H9 (cell line): Measurements from ENCODE around the gene ARAP1. TPM values are rescaled to one million over a fixed set of nuclear protein-coding genes. Genes with fewer than 3 reads are reported as not detected.
A peak's percentile ranks its signal among the peaks of the same experiment; 100 is the strongest.

Experiments used
- DNase-seq: peaks from one replicate; pipeline ENCODE4 v3.0.0-alpha.2; 2017
- H2AFZ ChIP-seq: one replicate; pipeline ENCODE4 v1.6.1; 2013; ENCODE audit warnings: mild to moderate bottlenecking, low read length, control low read depth, moderate library complexity
- H2AK5ac ChIP-seq: 2 replicates; pipeline ENCODE4 v1.6.1; 2013; ENCODE audit warnings: low read length, control low read depth, mixed read lengths; ENCODE audit not compliant: insufficient read length
- H2BK120ac ChIP-seq: one replicate; pipeline ENCODE4 v1.6.1; 2013; ENCODE audit warnings: low read depth, mild to moderate bottlenecking, low read length, control low read depth, inconsistent platforms; ENCODE audit not compliant: poor library complexity, severe bottlenecking
- H2BK12ac ChIP-seq: 2 replicates; pipeline ENCODE4 v1.6.1; 2013; ENCODE audit warnings: low read length, control low read depth, mixed read lengths, low read depth; ENCODE audit not compliant: insufficient read length
- H2BK15ac ChIP-seq: 2 replicates; pipeline ENCODE4 v1.6.1; 2013; ENCODE audit warnings: low read depth, low read length, control low read depth
- H2BK20ac ChIP-seq: one replicate; pipeline ENCODE4 v1.6.1; 2013; ENCODE audit warnings: low read depth, mild to moderate bottlenecking, low read length, control low read depth, inconsistent platforms; ENCODE audit not compliant: poor library complexity, severe bottlenecking
- H2BK5ac ChIP-seq: 2 replicates; pipeline ENCODE4 v1.6.1; 2013; ENCODE audit warnings: low read length, control low read depth, mixed read lengths; ENCODE audit not compliant: insufficient read length
- H3K14ac ChIP-seq: 2 replicates; pipeline ENCODE4 v1.6.1; 2013; ENCODE audit warnings: low read length, control low read depth; ENCODE audit not compliant: insufficient read depth
- H3K18ac ChIP-seq: 2 replicates; pipeline ENCODE4 v1.6.1; 2013; ENCODE audit warnings: low read depth, mild to moderate bottlenecking, mixed read lengths, low read length, control low read depth; ENCODE audit not compliant: insufficient read length
- H3K23ac ChIP-seq: 2 replicates; pipeline ENCODE4 v1.6.1; 2013; ENCODE audit warnings: low read length, control low read depth, mixed read lengths, low read depth; ENCODE audit not compliant: insufficient read length
- H3K23me2 ChIP-seq: 2 replicates; pipeline ENCODE4 v1.6.1; 2013; ENCODE audit warnings: low read depth, mild to moderate bottlenecking, mixed read lengths, low read length, control low read depth; ENCODE audit not compliant: insufficient read length, poor library complexity, severe bottlenecking
- H3K27ac ChIP-seq: 2 replicates; pipeline ENCODE4 v1.5.1; 2013; ENCODE audit warnings: low read length, control low read depth, mixed read lengths, low read depth; ENCODE audit not compliant: insufficient read length
- H3K27me3 ChIP-seq: 2 replicates; pipeline ENCODE4 v1.6.1; 2013; ENCODE audit warnings: low read length, control low read depth, inconsistent platforms; ENCODE audit not compliant: insufficient read depth
- H3K4ac ChIP-seq: 2 replicates; pipeline ENCODE4 v1.6.1; 2013; ENCODE audit warnings: low read depth, mild to moderate bottlenecking, control low read depth, inconsistent platforms, low read length, moderate library complexity
- H3K4me1 ChIP-seq: 2 replicates; pipeline ENCODE4 v1.6.1; 2013; ENCODE audit warnings: low read length, control low read depth, inconsistent platforms; ENCODE audit not compliant: insufficient read depth
- H3K4me2 ChIP-seq: 2 replicates; pipeline ENCODE4 v1.6.1; 2013; ENCODE audit warnings: low read length, control low read depth, mixed read lengths; ENCODE audit not compliant: insufficient read length, insufficient read depth
- H3K56ac ChIP-seq: 2 replicates; pipeline ENCODE4 v1.6.1; 2013; ENCODE audit warnings: low read depth, mild to moderate bottlenecking, mixed read lengths, low read length, control low read depth; ENCODE audit not compliant: insufficient read length
- H3K79me1 ChIP-seq: 2 replicates; pipeline ENCODE4 v1.6.1; 2013; ENCODE audit warnings: low read depth, mild to moderate bottlenecking, moderate library complexity, low read length, control low read depth, inconsistent platforms; ENCODE audit not compliant: insufficient read depth, poor library complexity, severe bottlenecking
- H3K79me2 ChIP-seq: 2 replicates; pipeline ENCODE4 v1.6.1; 2013; ENCODE audit warnings: low read length, control low read depth, inconsistent platforms; ENCODE audit not compliant: insufficient read depth
- H3K9ac ChIP-seq: 2 replicates; pipeline ENCODE4 v1.6.1; 2013; ENCODE audit warnings: low read length, control low read depth, mixed read lengths; ENCODE audit not compliant: insufficient read length; ENCODE audit errors: extremely low read depth
- H3K9me3 ChIP-seq: one replicate; pipeline ENCODE4 v1.6.1; 2013; ENCODE audit warnings: low read depth, low read length, inconsistent platforms; ENCODE audit not compliant: control insufficient read depth
- H3T11ph ChIP-seq: one replicate; pipeline ENCODE4 v1.6.1; 2013; ENCODE audit warnings: mild to moderate bottlenecking, low read length, control low read depth, inconsistent platforms
- H4K20me1 ChIP-seq: one replicate; pipeline ENCODE4 v1.6.1; 2013; ENCODE audit not compliant: control insufficient read depth, insufficient read length, insufficient read depth
- H4K5ac ChIP-seq: 2 replicates; pipeline ENCODE4 v1.6.1; 2013; ENCODE audit warnings: low read depth, mild to moderate bottlenecking, mixed read lengths, low read length, control low read depth; ENCODE audit not compliant: insufficient read length
- H4K8ac ChIP-seq: replicated peaks from 2 replicates; pipeline ENCODE4 v1.6.1; 2013; ENCODE audit warnings: low read length, control low read depth, mixed read lengths, low read depth; ENCODE audit not compliant: insufficient read length
- H4K91ac ChIP-seq: 2 replicates; pipeline ENCODE4 v1.6.1; 2013; ENCODE audit warnings: low read depth, mild to moderate bottlenecking, moderate library complexity, mixed read lengths, low read length, control low read depth; ENCODE audit not compliant: insufficient read length
- H3K27ac Mint-ChIP-seq, 3 experiments: 2 replicates in 2 of 3; 3 replicates in 1 of 3; pipeline ENCODE4 v1.8.0; 2020 to 2021; ENCODE audit warnings: mixed read lengths in 3 of 3, mild to moderate bottlenecking in 1 of 3, moderate library complexity in 1 of 3
- H3K27me3 Mint-ChIP-seq: 2 replicates; pipeline ENCODE4 v1.8.0; 2021; ENCODE audit warnings: low read depth, mild to moderate bottlenecking, moderate library complexity, mixed read lengths
- H3K36me3 Mint-ChIP-seq, 3 experiments: 2 replicates in 2 of 3; 3 replicates in 1 of 3; pipeline ENCODE4 v1.8.0; 2020 to 2021; ENCODE audit warnings: low read depth in 3 of 3, mixed read lengths in 3 of 3; ENCODE audit not compliant: insufficient read depth in 1 of 3
- H3K4me1 Mint-ChIP-seq, 2 experiments: 2 replicates each; pipeline ENCODE4 v1.8.0; 2020; ENCODE audit warnings: mixed read lengths in 2 of 2
- H3K4me3 Mint-ChIP-seq, 2 experiments: 2 replicates in 1 of 2; 3 replicates in 1 of 2; pipeline ENCODE4 v1.8.0; 2020 to 2021; ENCODE audit warnings: mild to moderate bottlenecking in 2 of 2, mixed read lengths in 2 of 2, moderate library complexity in 1 of 2
- H3K9me3 Mint-ChIP-seq, 2 experiments: 2 replicates in 1 of 2; 3 replicates in 1 of 2; pipeline ENCODE4 v1.8.0; 2020; ENCODE audit warnings: mild to moderate bottlenecking in 2 of 2, mixed read lengths in 2 of 2, moderate library complexity in 1 of 2
- WGBS: extraction: QIAGEN DNeasy Blood & Tissue Kit; methylation state at CpG from one replicate; pipeline ENCODE4 v1.1.7; 2013; ENCODE audit warnings: missing lambda C conversion rate, low lambda C conversion rate, mixed read lengths; ENCODE audit not compliant: insufficient read length; ENCODE audit errors: extremely low coverage; 5-methylcytosine and 5-hydroxymethylcytosine counted together
- total RNA-seq: library from RNA; stranded (reverse); gene quantifications from 2 replicates; pipeline ENCODE4 v1.2.1, GENCODE V29; 2021
- TF ChIP-seq, protein P1 (sequence below): fragments of 200-600 bp; sonication (generic); conservative IDR thresholded peaks from 3 replicates; pipeline ENCODE4 v1.8.0; 2021; ENCODE audit warnings: antibody characterized with exemption, mild to moderate bottlenecking

ARAP1 gene
- total RNA-seq, 1 experiment from 2014 or later, result 59.4 TPM

DNA sequence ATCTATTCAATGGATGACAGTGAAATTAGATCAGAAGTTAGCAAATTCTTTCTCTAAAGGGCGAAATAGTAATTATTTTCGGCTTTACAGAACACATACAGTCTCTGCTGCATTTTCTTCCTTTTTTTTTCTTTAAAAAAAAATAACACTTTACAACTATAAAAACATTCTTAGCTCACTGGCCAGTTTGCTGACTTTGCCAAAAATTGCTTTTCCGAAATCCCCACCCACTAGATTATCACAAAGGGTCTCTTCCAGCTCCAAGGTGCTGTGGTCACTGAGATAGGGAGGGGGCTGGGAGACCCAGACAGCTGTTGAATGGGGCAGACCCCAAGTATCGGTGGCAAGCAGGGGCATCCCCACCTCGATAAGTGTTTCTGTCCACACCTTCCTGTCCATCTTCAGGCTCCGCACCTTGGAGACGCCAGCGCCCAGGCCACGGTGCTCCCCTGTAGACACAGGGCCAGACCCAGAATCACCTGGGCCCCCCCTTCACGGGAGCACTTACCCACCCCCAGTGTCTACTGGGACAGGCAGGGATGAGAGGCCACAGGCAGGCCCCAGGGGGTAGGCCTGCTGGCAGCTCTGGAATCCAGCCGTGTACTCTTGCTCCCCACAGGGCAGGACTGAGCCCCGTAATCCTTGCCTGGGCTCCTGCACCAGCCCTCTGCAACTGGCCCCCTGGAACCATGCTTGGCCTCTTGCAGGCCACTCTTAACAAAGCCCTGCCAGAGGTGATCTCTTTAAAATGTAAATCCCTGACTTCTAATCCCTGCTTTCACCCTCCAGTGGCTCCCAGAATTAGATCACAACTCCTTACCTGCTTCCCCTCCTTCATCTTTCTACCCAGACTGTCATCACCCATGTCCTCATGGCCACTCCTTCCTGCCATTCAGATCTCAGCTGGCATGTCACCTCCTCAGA lies 46.5 kb downstream of the ARAP1 start:
- TF ChIP-seq, protein P1, sequence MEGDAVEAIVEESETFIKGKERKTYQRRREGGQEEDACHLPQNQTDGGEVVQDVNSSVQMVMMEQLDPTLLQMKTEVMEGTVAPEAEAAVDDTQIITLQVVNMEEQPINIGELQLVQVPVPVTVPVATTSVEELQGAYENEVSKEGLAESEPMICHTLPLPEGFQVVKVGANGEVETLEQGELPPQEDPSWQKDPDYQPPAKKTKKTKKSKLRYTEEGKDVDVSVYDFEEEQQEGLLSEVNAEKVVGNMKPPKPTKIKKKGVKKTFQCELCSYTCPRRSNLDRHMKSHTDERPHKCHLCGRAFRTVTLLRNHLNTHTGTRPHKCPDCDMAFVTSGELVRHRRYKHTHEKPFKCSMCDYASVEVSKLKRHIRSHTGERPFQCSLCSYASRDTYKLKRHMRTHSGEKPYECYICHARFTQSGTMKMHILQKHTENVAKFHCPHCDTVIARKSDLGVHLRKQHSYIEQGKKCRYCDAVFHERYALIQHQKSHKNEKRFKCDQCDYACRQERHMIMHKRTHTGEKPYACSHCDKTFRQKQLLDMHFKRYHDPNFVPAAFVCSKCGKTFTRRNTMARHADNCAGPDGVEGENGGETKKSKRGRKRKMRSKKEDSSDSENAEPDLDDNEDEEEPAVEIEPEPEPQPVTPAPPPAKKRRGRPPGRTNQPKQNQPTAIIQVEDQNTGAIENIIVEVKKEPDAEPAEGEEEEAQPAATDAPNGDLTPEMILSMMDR, result no peak
- H2BK12ac ChIP-seq, result no peak overlapping the region
- no peak overlapping the region for H2BK15ac ChIP-seq
- H4K20me1 ChIP-seq, result peaks cover 5% of the 10 kb centered on the region
- H3K23me2 ChIP-seq, result peaks cover 3% of the 10 kb centered on the region
- no peak overlapping the region for H3K56ac ChIP-seq
- no peak overlapping the region for H2AK5ac ChIP-seq
- no peak overlapping the region for H2BK20ac ChIP-seq
- H3K9ac ChIP-seq, result no peak overlapping the region
- no peaks in the 10 kb centered on the region for H3K79me2 ChIP-seq
- no peaks in the 10 kb centered on the region for H3K27me3 ChIP-seq
- H2BK5ac ChIP-seq, result no peak overlapping the region
- no peaks in the 10 kb centered on the region for H3K9me3 ChIP-seq
- no peak overlapping the region for H3K4ac ChIP-seq
- Mint-ChIP-seq H3K36me3 (peaks cover 17 to 53% (median 40%) of the 10 kb centered on the region in 3 experiments), H3K27me3 (no peaks in the 10 kb centered on the region), H3K9me3 (no peaks in the 10 kb centered on the region), H3K27ac (peak overlapping the region; percentile 19 to 93 (median 65); a peak in 6 of 7 replicates), H3K4me3 (peak overlapping the region; percentile 11 to 34; a peak in 4 of 5 replicates), H3K4me1 (peaks cover 41 to 57% of the 10 kb centered on the region in 2 experiments)
- H4K8ac ChIP-seq, result no peak overlapping the region
- no peak overlapping the region for H4K5ac ChIP-seq
- no peak overlapping the region for H3K14ac ChIP-seq
- H3K79me1 ChIP-seq, result no peaks in the 10 kb centered on the region
- H3K27ac ChIP-seq, result no peak overlapping the region
- no peak overlapping the region for H3T11ph ChIP-seq
- H2BK120ac ChIP-seq, result no peak overlapping the region
- DNase-seq, result peak; percentile 58
- peaks cover 5% of the 10 kb centered on the region; the same call in 1 of the 2 replicates for H3K4me1 ChIP-seq
- H3K4me2 ChIP-seq, result peak overlapping the region; percentile 10
- H3K23ac ChIP-seq, result no peak overlapping the region
- no peak overlapping the region for H2AFZ ChIP-seq
- H4K91ac ChIP-seq, result no peak overlapping the region
- H3K18ac ChIP-seq, result no peak overlapping the region
- WGBS, result 100% methylated on average over 1 of the region's 12 CpGs
